ENCODE measurements around the gene AGBL4. TPM values are rescaled to one million over a fixed set of nuclear protein-coding genes. Genes with fewer than 3 reads are reported as not detected.

The AGBL4 gene
- polyA plus RNA-seq, 1 donor (not counting 4 experiments of a cell fraction or from before 2014, with no cell fraction given): not detected

- Histone ChIP-seq H2AFZ (ENCODE audit: control insufficient read depth, low read length) (no peak overlapping the region), H3K9me1 (ENCODE audit: control insufficient read depth, extremely low read depth, insufficient read depth, low read length) (no peaks in the 10 kb centered on the region), H3K36me3 (ENCODE audit: control insufficient read depth in 2 of 2, extremely low read depth in 1 of 2, insufficient read depth in 2 of 2, low read length in 2 of 2) (no peaks in the 10 kb centered on the region), H3K27me3 (ENCODE audit: control insufficient read depth, extremely low read depth, insufficient read depth, low read length) (no peaks in the 10 kb centered on the region), H3K4me3 (ENCODE audit: control insufficient read depth in 2 of 3, extremely low read depth in 1 of 3, insufficient read depth in 2 of 3, low read depth in 1 of 3, low read length in 3 of 3) (no peak overlapping the region), H4K20me1 (ENCODE audit: control insufficient read depth, extremely low read depth, insufficient read depth, low read length) (no peaks in the 10 kb centered on the region), H3K4me1 (ENCODE audit: control insufficient read depth, extremely low read depth, insufficient read depth, low read length) (no peaks in the 10 kb centered on the region), H3K4me2 (ENCODE audit: control insufficient read depth, extremely low read depth, insufficient read depth, low read depth, low read length) (no peak overlapping the region), H3K79me2 (ENCODE audit: control insufficient read depth, insufficient read depth, low read length) (no peaks in the 10 kb centered on the region), H3K9me3 (ENCODE audit: control insufficient read depth, low read depth, low read length) (no peaks in the 10 kb centered on the region), H3K27ac (ENCODE audit: control insufficient read depth, insufficient read depth, low read length) (no peak overlapping the region), H3K9ac (ENCODE audit: control insufficient read depth, extremely low read depth, insufficient read depth, low read length) (no peak overlapping the region)
- dilution Hi-C loops (cut with MboI; ENCODE audit: extremely low pct_ligation_motif_present, low sequenced_read_pairs): no loop called here
- FAIRE-seq: no peak
- DNase-seq (ENCODE audit: low read depth, low spot score): no peak
- TF ChIP-seq EZH2 (IDR thresholded peaks at IDR 0.05; ENCODE audit: low read length) (no peak), CTCF (optimal IDR thresholded peaks at IDR 0.05 in 1 of 3, IDR thresholded peaks at IDR 0.05 in 1 of 3, conservative IDR thresholded peaks at IDR 0.05 in 1 of 3; ENCODE audit: extremely low read depth in 1 of 3, insufficient read depth in 2 of 3, low read length in 3 of 3) (no peak)
Observed at GRCh38 chr1:49339043-49339442, 684.7 kb downstream of the AGBL4 start.

GRCh38 chr1:49337251-49337650, 686.5 kb downstream of the AGBL4 start:
- no peak overlapping the region for H3K4me3 ChIP-seq (ENCODE audit: control insufficient read depth in 2 of 3, extremely low read depth in 1 of 3, insufficient read depth in 2 of 3, low read depth in 1 of 3, low read length in 3 of 3)
- TF ChIP-seq EZH2 (IDR thresholded peaks at IDR 0.05; ENCODE audit: low read length) (no peak), CTCF (optimal IDR thresholded peaks at IDR 0.05 in 1 of 3, IDR thresholded peaks at IDR 0.05 in 1 of 3, conservative IDR thresholded peaks at IDR 0.05 in 1 of 3; ENCODE audit: extremely low read depth in 1 of 3, insufficient read depth in 2 of 3, low read length in 3 of 3) (no peak)
- no peak for FAIRE-seq
- H3K4me1 ChIP-seq (ENCODE audit: control insufficient read depth, extremely low read depth, insufficient read depth, low read length): no peaks in the 10 kb centered on the region
- H4K20me1 ChIP-seq (ENCODE audit: control insufficient read depth, extremely low read depth, insufficient read depth, low read length): no peaks in the 10 kb centered on the region
- no peaks in the 10 kb centered on the region for H3K36me3 ChIP-seq (ENCODE audit: control insufficient read depth in 2 of 2, extremely low read depth in 1 of 2, insufficient read depth in 2 of 2, low read length in 2 of 2)
- dilution Hi-C loops (cut with MboI; ENCODE audit: extremely low pct_ligation_motif_present, low sequenced_read_pairs): no loop called here
- H3K27me3 ChIP-seq (ENCODE audit: control insufficient read depth, extremely low read depth, insufficient read depth, low read length): no peaks in the 10 kb centered on the region
- no peak overlapping the region for H3K27ac ChIP-seq (ENCODE audit: control insufficient read depth, insufficient read depth, low read length)
- DNase-seq (ENCODE audit: low read depth, low spot score): no peak
- H3K9ac ChIP-seq (ENCODE audit: control insufficient read depth, extremely low read depth, insufficient read depth, low read length): no peak overlapping the region
- H3K4me2 ChIP-seq (ENCODE audit: control insufficient read depth, extremely low read depth, insufficient read depth, low read depth, low read length): no peak overlapping the region
- no peaks in the 10 kb centered on the region for H3K79me2 ChIP-seq (ENCODE audit: control insufficient read depth, insufficient read depth, low read length)
- no peak overlapping the region for H2AFZ ChIP-seq (ENCODE audit: control insufficient read depth, low read length)
- H3K9me3 ChIP-seq (ENCODE audit: control insufficient read depth, low read depth, low read length): no peaks in the 10 kb centered on the region
- H3K9me1 ChIP-seq (ENCODE audit: control insufficient read depth, extremely low read depth, insufficient read depth, low read length): no peaks in the 10 kb centered on the region

Measured in keratinocyte (primary cell).